HL-60/S4 treated with phorbol 12-myristate 13-acetate at 8.2 ng/mL for 4 days and 3 days (cell line): ENCODE measurements around the gene SAP30BP.

Experiments
- in situ Hi-C: fragments of 300-500 bp; cut with MboI; formaldehyde crosslinking; loops from 2 replicates; pipeline ENCODE4 v1.15.0; 2022; ENCODE audit warnings: low sequenced_read_pairs

The SAP30BP gene

DNA sequence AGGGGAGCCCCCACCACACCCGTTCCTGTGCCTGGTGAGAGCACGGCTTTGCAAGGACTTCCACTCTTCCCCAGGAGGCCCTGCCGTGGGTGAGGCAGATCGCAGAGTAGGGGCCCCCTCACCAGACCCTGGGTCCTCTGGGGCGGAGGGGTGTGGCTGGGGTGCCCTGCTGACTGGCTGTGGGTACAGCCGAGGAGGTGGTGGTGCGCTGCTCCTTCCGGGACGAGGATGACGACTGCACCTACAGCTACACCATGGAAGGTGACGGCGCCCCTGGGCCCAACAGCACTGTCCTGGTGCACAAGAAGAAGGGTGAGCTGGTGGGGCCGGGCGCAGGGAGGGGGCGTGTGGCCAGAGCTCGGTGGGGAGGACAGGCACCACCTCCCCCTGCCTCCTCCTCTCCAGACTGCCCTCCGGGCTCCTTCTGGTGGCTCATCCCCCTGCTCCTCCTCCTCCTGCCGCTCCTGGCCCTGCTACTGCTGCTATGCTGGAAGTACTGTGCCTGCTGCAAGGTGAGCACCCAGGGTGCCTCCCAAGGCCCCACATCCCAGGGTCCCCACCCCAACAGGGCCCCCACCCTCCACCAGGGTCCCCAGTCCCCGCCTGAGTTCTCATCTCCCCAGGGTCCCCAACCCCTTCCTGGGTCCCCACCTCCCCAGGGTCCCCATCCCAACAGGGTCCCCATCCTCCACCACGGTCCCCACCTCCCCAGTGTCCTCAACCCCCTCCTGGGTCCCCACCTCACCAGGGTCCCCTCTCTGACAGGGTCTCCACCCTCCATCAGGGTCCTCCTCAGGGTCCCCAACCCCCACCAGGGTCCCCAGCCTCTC is 70.2 kb downstream of the SAP30BP start:
- in situ Hi-C loops: no loop called here

GRCh38 chr17:75738218-75738802 is 71.2 kb downstream of the SAP30BP start:
- in situ Hi-C loops: no loop called here

GRCh38 chr17:75739174-75739573 is 72.0 kb downstream of the SAP30BP start:
- in situ Hi-C loops: no loop called here

GRCh38 chr17:75739801-75740200 is 72.7 kb downstream of the SAP30BP start:
- in situ Hi-C loops: no loop called here

DNA sequence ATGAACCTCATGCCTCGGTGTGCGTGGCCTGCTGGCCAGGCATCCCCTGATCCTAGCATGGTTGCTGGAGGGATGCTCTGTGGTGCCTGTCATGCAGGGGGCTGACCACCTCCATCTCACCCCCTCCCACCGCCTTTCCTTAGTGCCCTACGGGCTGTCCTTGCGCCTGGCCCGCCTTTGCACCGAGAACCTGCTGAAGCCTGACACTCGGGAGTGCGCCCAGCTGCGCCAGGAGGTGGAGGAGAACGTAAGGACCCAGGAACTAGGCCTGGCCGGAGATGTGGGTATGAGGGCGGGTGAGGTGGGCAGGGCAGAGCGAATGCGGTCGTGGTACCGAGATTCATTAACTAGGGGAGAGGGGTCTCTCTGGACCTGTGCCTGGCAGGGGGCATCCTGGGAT is 73.1 kb downstream of the SAP30BP start:
- in situ Hi-C loops: no loop called here

- in situ Hi-C loops: no loop called here
These were observed 73.5 kb downstream of the SAP30BP start for GRCh38 chr17:75740631-75741077.

DNA sequence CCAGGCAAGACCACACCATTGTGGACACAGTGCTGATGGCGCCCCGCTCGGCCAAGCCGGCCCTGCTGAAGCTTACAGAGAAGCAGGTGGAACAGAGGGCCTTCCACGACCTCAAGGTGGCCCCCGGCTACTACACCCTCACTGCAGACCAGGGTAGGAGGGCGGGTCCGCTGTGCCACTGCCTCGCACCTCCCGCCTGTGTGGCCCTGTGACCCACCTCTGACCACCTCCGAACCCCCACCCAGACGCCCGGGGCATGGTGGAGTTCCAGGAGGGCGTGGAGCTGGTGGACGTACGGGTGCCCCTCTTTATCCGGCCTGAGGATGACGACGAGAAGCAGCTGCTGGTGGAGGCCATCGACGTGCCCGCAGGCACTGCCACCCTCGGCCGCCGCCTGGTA is 75.2 kb downstream of the SAP30BP start:
- in situ Hi-C loops: no loop called here

- in situ Hi-C loops: no loop called here
These were observed 76.6 kb downstream of the SAP30BP start for GRCh38 chr17:75743625-75744206.

DNA sequence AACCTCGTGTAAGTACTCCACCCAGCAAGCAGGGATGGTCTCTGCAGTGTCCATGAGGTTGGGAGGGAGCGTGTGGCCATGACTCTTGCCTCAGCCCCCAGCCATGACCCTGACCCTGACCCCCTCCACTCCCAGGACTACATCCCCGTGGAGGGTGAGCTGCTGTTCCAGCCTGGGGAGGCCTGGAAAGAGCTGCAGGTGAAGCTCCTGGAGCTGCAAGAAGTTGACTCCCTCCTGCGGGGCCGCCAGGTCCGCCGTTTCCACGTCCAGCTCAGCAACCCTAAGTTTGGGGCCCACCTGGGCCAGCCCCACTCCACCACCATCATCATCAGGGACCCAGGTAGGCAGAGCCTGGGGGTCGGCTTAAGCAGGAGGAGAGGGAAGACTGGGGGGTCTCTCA is 81.6 kb downstream of the SAP30BP start:
- in situ Hi-C loops: no loop called here

- in situ Hi-C loops: no loop called here
These were observed 82.6 kb downstream of the SAP30BP start for GRCh38 chr17:75749545-75750389.

DNA sequence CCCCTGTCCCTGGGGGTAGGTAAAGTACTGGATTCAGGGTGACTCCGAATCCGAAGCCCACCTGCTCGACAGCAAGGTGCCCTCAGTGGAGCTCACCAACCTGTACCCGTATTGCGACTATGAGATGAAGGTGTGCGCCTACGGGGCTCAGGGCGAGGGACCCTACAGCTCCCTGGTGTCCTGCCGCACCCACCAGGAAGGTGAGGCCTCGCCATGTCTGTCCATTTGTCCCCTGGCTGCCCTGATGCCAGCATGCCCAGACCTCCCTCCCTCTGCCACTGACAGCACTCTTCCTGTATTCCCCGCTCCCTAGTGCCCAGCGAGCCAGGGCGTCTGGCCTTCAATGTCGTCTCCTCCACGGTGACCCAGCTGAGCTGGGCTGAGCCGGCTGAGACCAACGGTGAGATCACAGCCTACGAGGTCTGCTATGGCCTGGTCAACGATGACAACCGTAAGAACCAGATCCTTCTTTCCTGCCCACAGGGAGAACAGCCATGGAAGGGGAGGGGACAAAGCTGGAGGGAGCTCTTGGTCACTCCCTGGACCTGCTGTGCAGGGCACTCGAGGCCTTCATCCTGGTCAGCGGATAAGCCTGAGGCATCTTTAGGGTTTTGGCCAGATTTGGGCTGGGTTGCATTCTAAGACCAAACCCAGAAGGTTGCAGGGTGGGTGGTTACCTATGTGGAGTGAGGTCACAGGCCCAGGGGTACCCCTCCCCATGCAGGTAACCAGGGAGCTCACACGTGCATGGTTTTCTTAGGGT is 83.7 kb downstream of the SAP30BP start:
- in situ Hi-C loops: no loop called here

- in situ Hi-C loops: no loop called here
These were observed 84.7 kb downstream of the SAP30BP start for GRCh38 chr17:75751676-75752404.

DNA sequence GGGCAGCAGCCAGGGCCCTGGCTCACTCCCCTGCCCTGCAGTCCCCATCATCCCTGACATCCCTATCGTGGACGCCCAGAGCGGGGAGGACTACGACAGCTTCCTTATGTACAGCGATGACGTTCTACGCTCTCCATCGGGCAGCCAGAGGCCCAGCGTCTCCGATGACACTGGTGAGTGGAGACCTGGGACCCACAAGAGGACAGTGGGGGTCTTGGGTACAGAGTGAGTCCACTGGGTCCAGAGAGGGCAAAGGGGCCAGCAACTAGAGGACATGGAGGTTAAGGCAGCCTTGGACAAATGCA is 85.2 kb downstream of the SAP30BP start:
- in situ Hi-C loops: no loop called here

DNA sequence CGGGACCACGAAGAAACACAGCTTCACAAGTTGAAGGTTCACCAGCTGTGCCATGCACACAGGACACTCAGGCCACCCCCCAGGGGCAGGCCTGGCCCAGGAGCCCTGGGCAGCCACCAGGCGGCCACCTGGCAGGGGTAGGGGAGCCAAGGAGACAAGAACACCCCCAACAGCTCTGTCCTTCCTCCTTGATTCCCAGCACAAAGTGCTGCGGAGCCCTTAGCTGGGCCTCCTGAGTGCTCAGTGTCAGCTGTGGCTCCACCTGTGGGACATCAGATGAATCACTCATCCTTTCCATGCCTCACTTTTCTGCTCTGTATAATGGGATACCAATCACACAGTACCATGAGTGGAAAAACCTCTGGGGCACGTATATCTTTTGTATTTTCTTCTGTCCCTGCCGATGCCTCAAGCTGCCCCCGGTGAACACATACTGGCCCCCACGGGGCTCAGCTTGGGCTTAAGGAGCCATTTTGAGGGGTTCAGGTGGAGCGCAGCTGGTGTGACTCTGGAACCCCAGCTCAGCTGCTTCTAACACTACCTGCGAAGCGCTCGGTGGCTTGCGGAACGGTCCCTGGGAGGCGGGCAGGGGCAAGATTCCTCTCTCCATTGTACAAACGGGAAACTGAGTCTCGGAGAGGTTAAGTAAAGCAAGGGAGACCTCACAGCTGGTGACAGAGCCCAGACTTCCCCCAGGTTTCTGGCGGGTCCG is 85.8 kb downstream of the SAP30BP start:
- in situ Hi-C loops: no loop called here

- in situ Hi-C loops: no loop called here
These were observed 86.6 kb downstream of the SAP30BP start for GRCh38 chr17:75753514-75754377.

DNA sequence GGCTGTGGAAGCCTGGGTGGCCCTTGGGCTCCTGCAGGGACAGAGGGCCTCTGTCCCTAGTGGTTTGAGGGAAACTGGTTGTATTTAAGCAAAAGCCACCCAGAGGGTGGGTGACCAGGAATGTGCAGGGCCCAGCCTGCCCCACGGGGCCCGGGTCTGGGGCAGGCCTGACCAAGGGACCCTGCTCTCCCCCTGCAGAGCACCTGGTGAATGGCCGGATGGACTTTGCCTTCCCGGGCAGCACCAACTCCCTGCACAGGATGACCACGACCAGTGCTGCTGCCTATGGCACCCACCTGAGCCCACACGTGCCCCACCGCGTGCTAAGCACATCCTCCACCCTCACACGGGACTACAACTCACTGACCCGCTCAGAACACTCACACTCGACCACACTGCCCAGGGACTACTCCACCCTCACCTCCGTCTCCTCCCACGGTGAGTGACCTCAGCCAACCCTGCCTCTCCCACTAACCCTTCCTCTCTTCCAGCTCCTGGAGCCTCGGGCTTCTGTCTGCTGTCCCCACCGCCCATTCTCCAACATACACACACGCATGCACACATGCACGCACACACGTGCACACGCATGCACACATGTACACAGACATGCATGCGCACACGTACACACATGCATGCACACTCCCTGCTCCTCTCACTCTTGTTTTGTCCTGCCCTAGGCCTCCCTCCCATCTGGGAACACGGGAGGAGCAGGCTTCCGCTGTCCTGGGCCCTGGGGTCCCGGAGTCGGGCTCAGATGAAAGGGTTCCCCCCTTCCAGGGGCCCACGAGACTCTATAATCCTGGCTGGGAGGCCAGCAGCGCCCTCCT is 87.5 kb downstream of the SAP30BP start:
- in situ Hi-C loops: no loop called here

- in situ Hi-C loops: no loop called here
These were observed 88.2 kb downstream of the SAP30BP start for GRCh38 chr17:75755205-75755901.
